HG03439 (cell line): ENCODE results near the gene PTPRU.

ENCODE experiments used
- ATAC-seq: cut with Tn5 transposase; IDR thresholded peaks from one replicate; pipeline ENCODE4 v1.9.1; 2021; ENCODE audit warnings: mild to moderate bottlenecking, moderate library complexity; ENCODE audit not compliant: unreplicated experiment

Gene PTPRU

GRCh38 chr1:29360768-29361167 lies 124.4 kb downstream of the PTPRU start:
- ATAC-seq: no peak

DNA sequence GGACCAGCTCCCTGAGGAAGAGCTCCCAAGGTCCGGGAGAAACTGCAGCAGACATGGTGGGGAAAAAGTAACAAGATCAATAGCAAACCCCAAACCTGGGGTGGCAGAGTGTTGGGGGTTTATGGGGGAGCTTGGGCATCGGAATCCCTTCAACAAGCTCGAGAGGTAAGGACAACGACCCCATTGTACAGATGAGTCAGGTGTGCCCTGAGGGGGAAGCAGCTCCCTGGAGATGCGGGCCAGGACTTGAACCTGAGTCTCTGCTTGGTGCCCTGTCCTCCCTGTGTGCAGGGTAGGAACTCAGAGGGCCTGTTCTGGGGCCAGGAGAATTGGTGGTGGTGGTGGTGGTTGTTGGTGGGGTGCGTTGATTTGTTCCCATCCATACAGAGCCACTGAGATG lies 125.4 kb downstream of the PTPRU start:
- ATAC-seq: no peak

- no peak for ATAC-seq
Observed at GRCh38 chr1:29362116-29362515, 125.8 kb downstream of the PTPRU start.

GRCh38 chr1:29362764-29363163 lies 126.4 kb downstream of the PTPRU start:
- ATAC-seq: no peak

DNA sequence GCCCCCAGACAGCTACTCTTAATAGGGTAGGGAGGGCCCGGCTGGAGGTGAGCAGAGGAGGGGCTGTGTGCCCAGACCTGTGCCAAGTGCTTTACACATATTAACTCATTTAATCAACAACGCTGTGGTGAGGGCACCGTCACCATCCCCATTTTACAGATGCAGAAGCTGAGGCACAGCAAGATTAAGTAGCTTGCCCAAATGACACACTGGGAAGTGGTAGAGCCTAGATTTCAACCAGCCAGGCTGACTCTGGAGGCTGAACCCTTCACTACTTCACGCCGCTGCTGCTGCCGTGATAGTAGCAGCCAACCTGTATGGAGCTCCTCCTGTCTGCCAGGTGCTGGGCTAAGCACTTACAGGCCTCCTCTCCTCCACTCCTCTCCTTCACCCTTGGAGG lies 127.2 kb downstream of the PTPRU start:
- no peak for ATAC-seq

GRCh38 chr1:29364101-29364678 lies 127.9 kb downstream of the PTPRU start:
- ATAC-seq: no peak

DNA sequence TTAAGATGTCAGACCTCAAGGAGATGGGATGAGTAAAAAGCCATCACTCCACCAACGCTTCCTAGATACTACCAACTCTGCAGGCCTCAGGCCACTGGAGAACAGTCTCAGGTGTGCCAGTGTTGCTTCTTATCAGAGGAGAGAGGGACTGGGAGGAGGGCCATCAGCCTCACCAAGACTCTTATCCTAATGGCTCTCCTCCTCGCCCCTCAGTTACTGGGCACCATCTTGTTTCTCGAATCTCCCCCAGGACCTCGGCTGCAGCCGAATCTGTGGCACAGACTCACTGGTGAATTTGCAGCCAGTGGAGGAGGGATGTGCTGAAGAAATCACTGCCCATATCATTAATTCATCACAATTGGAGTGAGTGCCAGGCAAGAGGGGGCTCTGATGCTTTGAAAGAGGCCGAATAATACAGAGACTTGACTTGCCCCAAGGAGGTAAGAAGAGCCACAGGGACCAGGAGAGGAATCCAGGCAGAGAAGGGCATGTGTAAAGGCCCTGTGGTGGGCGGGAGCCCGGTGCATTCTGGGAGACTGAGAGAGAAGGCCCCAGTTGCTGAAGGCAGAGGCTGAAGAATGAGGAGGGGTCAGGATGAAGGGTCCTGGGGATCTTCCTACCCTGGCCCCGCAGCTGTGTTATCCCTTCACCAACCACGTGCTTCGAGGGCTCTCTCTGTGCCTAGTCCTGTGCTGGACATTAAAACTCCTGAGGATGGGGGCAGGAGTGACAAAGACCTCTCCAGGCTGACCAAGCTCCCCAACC lies 129.8 kb downstream of the PTPRU start:
- no peak for ATAC-seq

GRCh38 chr1:29368936-29369932 lies 132.9 kb downstream of the PTPRU start:
- ATAC-seq: no peak

DNA sequence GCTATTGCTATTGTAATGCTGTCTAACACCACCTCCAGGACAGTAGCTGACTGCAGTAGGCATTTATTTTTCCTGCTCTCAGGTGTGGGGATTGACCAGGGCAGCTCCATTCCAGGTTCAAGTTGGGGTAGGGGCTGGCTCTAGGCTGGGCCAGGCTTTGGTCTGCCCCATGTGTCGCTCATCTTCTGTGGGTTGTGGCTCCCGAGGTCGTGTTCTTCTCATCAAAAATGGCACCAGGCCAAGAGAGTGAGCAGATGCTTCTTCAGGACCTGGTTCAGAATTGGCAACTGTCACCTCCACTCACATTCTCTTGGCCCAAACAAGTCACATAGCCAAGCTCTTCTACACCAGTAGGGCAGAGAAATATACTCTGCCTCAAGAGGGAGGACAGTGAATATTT lies 133.7 kb downstream of the PTPRU start:
- no peak for ATAC-seq

DNA sequence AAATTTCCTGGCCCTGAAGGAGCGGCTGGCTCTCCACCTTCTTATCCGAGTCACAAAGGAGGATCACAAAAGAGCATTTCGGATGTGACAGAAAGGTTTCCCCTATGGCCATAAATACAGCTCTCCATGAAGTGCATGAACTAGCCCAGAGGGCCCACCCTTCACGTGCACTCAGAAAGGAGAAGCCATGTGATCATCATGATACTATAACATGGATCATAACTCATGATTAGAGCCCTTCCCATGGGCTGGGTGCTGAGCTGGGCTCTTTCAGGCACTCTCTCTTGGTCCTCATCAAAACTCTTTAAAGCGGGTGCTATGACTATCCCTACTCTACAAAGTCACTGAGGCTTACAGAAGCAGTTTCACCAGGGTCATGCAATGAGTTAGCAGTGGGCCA lies 135.0 kb downstream of the PTPRU start:
- no peak for ATAC-seq

DNA sequence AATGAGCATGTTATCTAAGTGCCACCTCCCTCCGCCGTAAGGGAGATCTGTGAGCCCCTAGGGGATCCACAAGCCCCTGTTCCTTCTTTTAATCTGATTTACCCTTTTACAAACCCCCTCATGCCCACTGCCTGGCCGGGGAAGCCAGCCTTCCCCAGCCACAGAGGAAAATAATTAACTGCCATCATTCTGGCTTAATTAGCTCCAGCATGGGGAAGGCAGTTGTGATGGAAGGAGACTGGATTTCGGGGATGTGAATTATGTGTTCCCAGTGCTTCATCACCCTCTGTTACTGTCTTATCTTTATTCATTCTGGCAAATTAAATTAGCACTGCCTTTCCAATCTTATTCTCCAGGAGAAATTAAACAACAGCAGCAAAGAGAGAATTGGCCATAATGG lies 135.8 kb downstream of the PTPRU start:
- no peak for ATAC-seq
